NT2/D1 (cell line): ENCODE results near the gene BTG4.

Source experiments
- SUZ12 ChIP-seq: IDR thresholded peaks from 2 replicates; pipeline ENCODE4 v1.6.1; 2011; ENCODE audit not compliant: insufficient read length, insufficient read depth; ENCODE audit errors: extremely low read depth
- ZNF274 ChIP-seq: IDR thresholded peaks from 2 replicates; pipeline ENCODE4 v1.6.1; 2011; ENCODE audit warnings: mild to moderate bottlenecking, low read depth, low read length

DNA sequence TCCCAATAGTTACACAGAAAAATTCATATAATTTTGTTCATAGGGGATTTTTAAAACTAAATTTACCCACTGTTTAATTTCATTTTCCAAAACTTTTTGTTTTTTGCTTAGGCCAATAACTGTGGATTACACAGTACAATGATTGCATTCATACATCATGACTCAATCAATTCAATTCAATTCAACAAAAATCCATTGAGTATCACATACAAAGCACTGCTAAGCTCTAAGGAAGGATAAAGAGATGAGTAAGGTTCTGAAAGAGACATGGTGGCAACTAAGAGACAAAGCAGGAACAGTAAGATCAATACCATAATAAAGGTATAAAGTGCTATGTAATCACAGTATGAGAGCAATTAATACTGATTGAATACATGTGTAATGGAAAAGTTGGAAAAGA is 18.9 kb upstream of the BTG4 start:
- TF ChIP-seq SUZ12 (no peak), ZNF274 (no peak)
